ENCODE results near the gene LIG3.
"Not testable (repeated sequence)": the region's sequence is repeated elsewhere in the genome, so short reads cannot be mapped to it uniquely, and the experiment has no call there.

The LIG3 gene

DNA sequence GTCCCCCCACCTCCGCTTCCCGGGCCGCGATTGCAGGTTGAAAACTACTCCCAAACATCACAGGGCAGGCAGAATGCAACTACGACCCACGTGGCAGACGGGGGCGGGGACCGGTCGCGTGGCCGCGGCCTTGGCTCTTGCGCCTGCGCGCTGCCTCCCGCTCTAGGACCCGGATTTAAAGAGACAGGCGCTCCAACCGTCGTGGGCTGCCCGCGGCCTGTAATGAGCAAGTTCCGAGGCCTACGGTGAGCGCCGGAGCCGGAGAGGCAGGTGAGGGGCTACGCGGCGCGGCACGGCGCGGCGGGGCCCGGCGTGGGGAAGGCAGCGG is at the start of gene LIG3:
LIG3 (plus strand) TSS at position 160 of the 328 bp plus-strand sequence. CDS start 2,494 bp downstream, outside the sequence.
- peak; percentile 92 for DNase-seq (ENCODE audit: low read depth)

DNA sequence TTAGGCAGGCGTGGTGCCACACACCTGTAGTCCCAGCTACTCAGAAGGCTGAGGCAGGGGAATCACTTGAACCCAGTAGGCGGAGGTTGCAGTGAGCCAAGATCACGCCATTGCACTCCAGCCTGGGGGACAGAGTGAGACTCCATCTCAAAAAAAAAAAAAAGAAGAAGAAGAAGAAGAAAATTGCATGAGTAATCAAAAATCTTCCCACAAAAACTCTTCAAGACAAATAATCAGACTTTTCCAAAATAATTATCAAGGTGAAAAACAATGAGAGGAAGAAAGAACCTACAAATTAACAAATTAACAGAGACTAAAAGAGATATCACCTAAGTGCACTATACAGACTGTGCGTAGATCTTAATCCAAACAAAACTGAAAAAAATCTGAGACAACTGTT is 29.5 kb upstream of the LIG3 start:
- DNase-seq (ENCODE audit: low read depth), result not testable (repeated sequence)

DNA sequence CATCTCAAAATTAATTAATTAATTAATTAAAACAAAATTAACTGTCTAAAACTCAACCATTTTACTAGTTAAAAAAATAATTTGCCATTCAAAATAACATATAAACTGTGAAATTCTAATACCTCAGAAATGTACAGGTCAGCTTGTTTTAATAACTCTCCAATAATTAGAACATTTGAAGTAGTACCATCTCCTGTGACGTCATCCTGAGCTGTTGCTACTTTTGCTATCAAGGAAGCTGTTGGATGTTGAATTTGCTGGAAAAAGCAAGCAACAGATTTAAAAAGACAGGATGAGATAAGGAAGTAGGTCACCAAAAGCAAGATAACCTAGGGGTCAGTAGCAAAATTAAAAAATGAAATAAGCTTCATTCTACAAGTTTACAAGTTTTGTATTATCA is 21.9 kb upstream of the LIG3 start:
- DNase-seq (ENCODE audit: low read depth), result no peak

DNA sequence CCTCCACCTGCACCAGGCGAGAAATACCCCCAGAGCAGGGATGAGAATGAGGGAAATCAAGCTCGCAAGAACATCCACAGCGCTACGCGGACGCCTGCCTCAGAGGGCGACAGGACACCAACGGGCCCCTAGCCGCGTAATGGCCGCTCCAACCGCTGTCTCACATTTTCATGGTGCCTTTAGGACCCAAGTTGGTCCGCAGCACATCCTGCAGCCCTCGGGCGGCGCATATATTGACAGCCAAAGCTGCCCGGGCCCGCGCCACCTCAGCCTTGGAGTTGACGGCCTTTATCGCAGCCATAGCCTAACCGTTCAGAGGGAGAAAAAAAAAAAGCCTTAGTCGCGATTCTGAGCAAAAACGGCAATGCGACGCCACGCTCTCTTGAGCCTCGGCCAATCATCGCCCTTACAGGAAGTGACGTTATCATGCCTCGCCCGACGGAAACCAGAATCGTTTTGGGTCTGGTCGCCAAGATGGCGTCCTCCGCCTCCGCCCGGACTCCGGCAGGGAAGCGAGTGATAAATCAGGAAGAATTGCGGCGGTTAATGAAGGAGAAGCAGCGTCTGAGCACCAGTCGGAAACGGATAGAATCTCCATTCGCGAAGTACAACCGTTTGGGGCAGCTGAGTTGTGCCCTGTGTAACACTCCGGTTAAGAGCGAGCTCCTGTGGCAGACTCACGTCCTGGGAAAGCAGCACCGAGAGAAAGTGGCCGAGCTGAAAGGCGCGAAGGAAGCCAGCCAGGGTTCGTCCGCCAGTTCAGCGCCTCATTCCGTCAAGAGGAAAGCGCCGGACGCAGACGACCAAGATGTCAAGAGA is 19.0 kb upstream of the LIG3 start, which contains the start of the genes CCT6B and ZNF830:
CCT6B (minus strand) TSS at position 368 of the 819 bp plus-strand sequence; CDS start at position 301, 67 bp downstream.
ZNF830 (plus strand) TSS at position 448 of the 819 bp plus-strand sequence; CDS start at position 475, 27 bp downstream.
- DNase-seq (ENCODE audit: low read depth), result peak; percentile 66

DNA sequence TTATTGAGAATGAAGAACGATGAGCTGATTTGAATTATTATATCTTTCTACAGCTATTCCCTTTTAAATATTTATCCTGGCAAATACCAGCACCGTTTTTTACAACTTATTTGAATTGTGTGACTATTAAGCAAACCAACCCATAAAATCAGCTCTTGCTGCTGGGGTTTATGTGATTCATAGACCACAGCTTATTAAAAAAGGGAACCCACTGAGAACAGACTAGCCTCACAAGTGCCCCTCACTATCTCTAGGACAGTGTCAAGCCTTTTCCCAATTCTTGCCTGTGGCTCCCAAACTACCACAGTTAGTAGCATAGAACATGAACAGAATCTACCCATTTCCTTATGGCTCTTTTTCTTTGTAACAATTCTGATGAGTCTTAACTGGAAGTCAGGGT is 6.1 kb upstream of the LIG3 start:
- DNase-seq (ENCODE audit: low read depth), result no peak

DNA sequence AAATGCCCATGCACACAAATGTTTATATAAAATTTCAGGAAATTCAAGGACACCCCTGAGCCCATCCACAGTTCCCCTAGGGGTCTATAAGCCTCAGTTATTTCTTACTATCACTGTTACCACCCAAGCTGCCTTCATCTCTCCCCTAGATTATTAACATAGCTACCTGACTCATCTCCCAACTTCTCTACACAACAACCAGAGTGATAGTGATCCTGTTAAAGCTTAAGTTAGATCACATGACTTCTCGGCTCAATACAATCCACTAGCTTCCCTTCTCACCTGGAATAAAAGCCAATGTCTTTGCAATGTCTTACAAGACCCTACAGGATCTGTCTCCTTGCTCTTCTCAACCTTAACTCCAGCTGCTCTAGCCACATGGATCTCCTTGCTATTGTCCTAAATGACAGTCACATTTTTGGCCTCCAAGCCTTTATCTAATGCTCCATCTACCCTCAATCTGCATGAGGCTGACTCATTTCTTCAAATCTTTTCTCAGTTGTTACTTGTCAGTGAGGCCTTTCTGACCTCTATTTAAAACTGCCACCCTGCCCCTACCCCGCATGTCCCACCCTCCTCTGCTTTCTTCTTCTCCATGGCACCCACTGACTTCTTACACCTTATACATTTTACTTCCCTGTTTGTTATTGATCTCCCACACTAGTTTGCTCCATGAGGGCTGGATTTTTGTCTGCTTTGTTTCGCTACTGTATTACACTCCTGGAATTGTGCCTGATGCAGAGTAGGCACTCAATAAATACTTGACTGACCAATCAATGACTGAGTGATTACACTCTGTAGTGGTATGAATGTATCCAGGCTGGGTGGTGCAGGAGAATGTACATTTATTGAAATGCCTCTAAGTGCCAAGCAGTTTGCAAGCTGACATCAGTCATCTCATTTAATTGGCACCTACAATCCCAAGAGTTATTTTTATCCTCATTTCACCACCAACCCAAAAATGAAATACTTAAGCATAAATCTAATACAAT is 5.2 kb upstream of the LIG3 start:
- no peak for DNase-seq (ENCODE audit: low read depth)

DNA sequence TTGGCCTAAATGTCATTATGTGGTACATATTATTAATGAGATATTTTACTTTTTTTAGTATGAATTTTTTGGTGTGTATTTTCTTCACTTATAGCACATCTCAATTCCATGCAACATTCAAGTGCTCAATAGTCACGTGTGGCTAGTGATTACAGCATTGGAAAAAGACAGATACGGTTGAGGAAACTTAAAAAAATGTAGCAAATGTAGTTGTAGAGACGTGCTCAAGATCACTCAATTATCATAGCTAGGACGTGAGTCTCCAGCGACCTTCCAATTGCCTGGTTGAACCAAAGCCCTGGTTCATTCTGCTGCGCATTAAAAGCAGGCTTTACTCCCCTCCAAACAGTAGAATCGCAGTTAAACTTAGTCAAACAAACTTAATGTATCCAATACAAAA is 1.2 kb upstream of the LIG3 start:
- DNase-seq (ENCODE audit: low read depth), result no peak

DNA sequence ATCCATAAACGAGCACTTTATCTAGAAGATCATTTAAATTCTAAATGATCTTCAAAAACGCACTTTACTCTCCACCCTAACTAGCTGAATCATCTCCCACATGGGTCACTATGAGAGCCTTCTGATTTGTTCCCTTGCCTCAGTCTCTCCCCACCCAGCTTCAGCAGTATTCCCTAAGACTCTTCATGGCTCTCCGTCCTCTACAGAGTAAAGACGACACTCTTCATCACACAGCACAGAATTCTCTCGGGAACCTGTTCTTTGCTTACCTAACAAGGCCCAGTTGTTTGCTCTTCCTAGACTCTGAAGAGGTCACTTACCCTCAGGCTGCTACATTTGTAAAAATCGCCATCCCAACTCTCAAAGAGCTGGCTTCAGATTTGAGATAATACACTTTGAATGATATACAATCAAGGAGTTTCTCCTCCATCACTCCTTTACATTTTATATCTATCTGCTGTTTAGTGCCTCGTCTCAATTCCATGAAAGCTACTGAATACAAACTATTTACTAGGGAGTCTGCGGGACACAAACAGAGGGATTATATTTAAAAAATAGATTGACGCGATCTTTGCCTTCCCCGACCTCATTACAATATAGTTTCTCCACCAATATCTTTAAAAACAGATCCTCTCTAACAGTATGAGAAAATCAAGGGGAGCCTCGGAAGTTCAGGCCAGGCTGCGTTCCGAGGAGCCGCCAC is 511 bp upstream of the LIG3 start:
- no peak for DNase-seq (ENCODE audit: low read depth)

DNA sequence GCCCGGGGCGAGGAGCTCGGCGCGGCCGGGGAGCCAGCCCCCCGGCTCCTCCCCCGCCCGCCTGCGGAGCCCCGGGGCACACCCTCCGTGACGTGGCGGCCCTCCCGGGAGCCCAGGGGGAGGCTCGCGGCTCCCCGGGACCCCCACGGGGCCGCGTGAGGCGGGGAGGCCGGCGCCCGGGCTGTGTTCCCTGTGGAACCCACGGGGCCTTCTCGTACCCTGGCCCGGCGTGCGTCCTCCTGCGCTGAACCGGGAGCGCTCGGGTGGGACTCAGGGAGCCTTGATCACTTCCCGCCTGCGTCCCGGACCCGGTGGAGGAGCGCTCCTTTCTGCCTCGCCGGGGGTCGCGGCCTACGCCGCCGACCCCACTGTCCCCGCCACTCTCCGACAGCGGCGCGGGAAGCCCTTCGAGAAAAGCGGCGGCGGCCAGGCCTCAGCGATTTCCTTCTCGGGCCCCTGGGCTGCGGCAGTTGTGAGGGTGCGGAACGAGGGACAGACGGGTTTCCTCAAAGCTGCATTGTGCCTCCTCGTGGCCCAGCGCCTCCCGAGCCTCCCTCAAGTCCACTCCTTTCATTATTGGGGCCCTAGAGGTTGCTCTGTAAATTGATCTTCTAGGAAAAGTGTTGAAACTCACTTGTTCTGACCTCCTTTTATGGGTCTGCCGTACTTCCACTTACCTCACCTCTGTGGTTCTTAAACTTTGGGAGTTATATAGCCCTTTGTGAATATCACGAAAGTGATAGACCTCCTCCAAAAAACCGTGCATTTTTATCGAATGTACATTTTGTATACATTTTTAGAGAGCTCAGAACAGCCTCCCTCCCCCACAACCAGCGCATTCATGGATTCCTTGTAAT is 597 bp downstream of the LIG3 start:
- DNase-seq (ENCODE audit: low read depth), result peak; percentile 40

DNA sequence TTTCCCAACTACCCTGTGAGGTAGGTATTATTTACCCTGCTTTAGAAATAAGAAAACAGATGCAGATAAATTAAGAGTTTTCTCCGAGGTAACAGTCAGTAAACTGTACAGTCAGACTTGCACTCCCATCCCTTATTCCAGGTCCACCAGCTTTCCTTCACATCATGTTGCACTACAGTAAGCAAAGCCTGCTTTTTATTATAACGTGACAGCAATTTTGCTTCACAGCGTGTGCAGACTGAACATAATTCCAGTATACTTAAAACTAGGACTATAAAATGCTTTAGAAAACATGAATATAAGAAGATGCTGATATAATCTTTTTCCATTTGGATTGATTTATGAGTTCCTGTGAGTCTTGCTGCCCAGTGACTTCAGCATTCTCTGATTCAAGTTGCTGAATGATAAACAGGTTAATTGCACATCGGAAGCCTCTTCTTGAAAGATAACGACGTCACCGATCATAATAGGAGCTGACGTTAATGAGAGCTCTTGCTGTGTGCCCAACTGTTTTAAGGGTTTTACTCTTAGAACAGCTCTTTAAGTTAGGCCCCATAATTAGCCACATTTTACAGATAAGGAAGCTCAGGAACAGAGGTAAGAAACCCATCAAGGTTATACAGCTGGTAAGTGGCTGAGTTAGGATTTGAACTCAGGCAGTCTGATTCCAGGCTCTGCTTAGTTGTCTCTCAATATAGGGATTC is 1.4 kb downstream of the LIG3 start:
- no peak for DNase-seq (ENCODE audit: low read depth)

DNA sequence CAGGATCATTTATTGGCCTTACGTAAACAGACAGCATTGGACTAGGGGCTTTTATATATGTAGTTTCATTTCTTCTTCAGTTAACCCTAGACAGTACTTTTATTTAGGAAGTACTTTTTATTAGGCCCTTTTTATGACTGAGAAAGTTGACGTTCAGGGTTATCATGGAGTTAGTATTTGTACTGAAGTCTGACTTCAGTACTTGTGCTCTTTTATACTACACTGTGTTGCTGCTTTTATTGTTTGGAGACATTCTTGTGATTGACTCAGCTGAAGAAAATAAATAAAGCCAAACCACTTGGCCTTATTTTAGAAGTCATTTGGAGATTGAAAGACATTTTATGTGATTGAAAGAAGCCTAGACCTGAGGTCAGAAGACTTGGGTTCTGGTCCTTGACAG is 6.9 kb downstream of the LIG3 start:
- no peak for DNase-seq (ENCODE audit: low read depth)

DNA sequence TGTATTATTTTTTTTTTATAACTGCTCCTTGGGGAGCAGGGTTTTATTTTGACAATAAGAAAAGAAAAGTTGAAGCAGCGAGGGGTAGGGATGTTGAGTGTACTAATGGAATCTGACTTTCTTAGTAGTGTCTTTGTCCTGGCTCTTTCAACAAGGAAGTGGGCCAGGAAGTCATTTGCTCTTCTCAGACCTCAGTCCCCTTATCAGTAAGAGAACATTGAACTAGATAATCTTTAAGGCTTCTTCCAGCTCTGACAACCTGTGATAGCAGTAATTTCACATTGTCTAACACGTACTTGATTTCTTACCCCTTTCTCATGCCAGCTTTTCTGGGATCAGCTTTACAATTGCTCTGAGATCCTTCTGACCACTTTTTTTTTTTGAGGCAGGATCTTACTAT is 8.3 kb downstream of the LIG3 start:
- no peak for DNase-seq (ENCODE audit: low read depth)

DNA sequence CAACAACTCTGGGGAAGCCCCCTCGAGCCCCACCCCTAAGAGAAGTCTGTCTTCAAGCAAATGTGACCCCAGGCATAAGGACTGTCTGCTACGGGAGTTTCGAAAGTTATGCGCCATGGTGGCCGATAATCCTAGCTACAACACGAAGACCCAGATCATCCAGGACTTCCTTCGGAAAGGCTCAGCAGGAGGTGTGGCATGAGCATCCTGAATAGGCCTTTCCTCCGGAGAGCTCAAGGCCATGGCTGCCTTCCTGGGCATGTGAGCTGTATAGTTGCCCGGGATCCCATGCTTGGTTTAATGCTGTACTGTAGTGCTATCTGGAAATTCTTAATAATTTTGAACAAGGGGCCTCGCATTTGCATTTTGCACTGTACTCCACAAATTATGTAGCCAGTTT is 9.2 kb downstream of the LIG3 start:
- no peak for DNase-seq (ENCODE audit: low read depth)

DNA sequence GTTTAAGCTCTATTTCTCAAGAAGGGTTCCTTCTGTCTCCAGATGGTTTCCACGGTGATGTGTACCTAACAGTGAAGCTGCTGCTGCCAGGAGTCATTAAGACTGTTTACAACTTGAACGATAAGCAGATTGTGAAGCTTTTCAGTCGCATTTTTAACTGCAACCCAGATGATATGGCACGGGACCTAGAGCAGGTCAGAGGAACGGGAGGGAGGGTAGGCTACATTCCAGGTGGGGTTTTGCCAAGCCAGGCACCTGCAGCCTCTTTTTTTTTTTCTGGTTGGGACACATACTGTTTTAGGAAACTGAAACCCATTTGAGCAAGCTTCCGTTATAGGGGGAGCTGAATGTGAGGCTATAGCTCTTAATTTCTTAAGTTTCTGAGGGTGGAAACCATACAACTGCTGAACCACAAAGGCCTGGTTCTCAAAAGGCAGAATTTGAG is 10.6 kb downstream of the LIG3 start:
- DNase-seq (ENCODE audit: low read depth), result no peak

DNA sequence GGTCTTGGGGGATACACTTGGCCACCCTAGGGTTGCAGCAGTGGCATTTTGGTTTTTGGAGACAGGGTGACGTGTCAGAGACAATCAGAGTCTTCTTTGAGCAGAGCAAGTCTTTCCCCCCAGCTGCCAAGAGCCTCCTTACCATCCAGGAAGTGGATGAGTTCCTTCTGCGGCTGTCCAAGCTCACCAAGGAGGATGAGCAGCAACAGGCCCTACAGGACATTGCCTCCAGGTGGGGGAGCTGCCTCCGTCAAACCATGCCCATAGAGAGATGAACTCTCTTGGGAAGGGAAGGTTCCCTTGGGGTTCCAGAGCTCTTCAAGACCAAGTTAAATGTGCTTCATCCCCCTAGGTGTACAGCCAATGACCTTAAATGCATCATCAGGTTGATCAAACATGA is 11.3 kb downstream of the LIG3 start:
- DNase-seq (ENCODE audit: low read depth), result no peak

DNA sequence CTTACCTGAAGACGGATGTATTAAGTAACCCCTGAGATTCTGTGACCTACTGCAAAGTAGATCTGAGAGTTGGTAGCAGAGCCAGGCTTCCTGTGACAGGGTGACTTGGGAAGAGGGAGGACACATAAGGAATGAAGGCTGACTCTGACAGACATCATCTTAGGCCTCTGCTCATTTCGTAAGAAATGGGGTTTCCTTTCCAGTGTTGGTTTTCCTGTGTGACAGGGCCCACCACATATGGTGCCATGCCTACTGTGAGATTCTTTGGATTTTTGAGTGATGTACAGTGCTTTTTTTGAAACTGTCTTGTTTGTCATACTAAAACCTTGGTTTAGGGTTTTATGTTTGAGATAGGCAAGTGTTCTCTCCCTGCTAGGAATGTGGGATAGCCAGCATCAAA is 12.7 kb downstream of the LIG3 start:
- DNase-seq (ENCODE audit: low read depth), result no peak

DNA sequence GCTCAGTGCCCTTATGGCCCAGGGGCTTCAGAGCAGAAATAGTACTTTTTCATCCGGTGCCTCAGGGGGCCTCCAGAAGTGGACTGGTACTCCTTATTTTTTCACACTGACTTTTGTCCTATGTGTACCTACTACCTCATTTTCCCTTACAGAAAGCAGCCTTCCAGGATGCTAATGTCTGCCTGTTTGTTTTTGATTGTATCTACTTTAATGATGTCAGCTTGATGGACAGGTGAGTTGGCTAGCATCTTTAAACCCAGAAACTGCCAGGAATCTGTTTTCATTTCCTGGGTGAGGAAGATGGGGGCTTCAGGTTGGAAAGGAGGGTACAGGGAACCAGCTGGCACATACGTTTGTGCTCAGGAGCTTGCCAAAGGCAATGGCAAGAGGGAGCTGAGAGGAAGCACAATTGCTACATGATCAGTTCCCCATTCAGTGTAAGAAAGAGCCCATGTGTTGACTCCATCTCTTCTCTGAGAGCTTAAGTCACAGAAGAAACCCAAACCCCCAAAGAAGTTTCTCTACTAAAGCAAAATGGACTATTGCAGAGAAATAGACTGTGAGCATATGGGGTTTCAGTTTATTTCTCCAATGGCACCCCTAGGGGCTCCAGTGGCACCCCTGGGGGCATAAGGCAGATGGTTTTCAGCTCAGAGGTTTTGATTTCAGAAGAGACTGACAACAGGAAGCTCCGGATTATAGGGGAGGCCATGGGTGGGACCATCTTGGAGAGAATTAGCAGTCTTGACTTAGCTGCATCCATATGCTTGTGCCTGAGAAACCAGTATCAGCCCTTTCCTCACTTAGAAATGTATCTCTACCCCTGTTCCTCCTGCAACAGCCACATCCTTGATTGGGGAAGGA is 16.3 kb downstream of the LIG3 start:
- no peak for DNase-seq (ENCODE audit: low read depth)

DNA sequence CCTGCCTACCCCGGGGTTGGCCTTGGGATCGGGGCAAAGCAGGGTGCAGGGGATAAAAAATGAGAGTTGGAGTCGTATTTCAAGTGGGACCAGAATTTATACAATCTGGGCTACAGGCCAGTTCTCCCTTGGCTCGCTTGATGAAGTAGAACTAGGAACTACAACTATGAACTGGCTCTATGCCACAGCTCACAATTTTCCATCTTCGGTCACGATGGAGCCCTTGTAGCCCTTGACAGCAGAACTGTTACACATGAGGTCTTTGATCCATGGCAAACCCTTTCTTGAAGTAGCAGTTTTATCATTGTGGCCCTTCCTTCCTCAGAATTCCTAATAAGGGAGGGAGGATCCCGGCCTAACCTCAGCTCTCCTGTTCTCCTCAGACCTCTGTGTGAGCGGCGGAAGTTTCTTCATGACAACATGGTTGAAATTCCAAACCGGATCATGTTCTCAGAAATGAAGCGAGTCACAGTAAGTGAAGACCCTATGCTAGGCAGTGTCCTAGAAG is 17.1 kb downstream of the LIG3 start:
- DNase-seq (ENCODE audit: low read depth), result no peak

DNA sequence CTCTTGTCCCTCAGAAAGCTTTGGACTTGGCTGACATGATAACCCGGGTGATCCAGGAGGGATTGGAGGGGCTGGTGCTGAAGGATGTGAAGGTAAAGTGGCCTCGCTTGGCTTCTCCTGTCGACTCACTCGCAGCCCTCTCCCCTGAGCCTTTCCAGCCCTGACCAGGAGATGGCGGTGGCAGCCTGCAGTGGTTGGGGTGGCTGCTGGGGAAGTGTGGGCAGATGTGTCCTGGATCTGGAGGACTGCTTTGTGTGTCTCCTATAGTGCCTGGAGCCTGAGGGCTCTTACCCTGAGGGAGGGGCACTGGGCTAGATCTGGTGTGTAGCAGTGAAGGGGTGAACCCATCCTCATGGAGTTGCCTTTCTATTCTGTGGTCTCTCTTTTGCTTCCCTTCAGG is 17.9 kb downstream of the LIG3 start:
- peak; percentile 34 for DNase-seq (ENCODE audit: low read depth)
